GM21528 (cell line): ENCODE results near the gene ADIRF.
"Not testable (repeated sequence)": the region's sequence is repeated elsewhere in the genome, so short reads cannot be mapped to it uniquely, and the experiment has no call there.

ENCODE experiments used
- ATAC-seq: cut with Tn5 transposase; IDR thresholded peaks from one replicate; pipeline ENCODE4 v1.9.1; 2021; ENCODE audit warnings: mild to moderate bottlenecking, moderate library complexity; ENCODE audit not compliant: unreplicated experiment, low FRiP score

The ADIRF gene

GRCh38 chr10:86945361-86946212 is 22.7 kb upstream of the ADIRF start:
- ATAC-seq, result no peak

- no peak for ATAC-seq
Measured at GRCh38 chr10:86946213-86947155, 21.8 kb upstream of the ADIRF start.

GRCh38 chr10:86947806-86948205 is 20.5 kb upstream of the ADIRF start:
- ATAC-seq, result not testable (repeated sequence)

DNA sequence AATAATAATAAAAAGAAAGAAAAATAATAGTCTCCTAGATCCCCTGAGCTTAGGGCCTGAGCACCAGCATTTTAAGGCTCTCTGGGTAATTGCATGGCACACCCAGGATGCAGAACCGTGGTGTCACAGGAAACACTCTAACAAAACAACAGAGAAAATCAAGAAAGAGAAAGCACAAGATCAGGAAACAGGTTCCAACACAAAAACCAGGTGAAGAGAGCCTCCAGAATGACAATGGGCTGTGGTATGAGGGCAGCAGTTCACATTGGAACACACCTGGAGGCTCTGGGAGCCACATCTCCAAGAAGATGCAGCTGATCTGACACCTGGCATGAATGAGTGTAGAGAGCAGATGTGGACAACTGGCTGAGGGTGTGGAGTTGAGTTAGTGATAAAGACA is 17.9 kb upstream of the ADIRF start:
- no peak for ATAC-seq

- ATAC-seq, result no peak
Measured at GRCh38 chr10:86951184-86951761, 17.0 kb upstream of the ADIRF start.

DNA sequence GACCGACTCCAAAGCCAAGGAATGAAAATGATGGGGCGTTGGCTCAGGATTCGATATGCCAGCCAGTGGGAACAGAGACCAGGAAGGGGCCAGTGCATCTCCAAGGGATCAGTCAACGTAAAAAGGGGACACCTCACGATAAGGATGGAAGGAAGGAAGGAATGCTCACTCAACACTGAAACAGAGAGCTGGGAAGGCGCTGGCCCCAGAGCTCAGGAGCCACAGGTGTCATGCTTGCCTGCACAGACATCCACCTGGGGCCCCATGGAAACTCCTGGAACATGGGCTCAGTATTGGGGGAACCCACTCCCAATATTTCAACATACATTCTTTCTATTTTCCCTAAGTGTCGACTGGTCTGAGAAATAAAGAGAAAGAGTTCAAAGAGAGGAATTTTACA is 16.2 kb upstream of the ADIRF start:
- ATAC-seq, result no peak

DNA sequence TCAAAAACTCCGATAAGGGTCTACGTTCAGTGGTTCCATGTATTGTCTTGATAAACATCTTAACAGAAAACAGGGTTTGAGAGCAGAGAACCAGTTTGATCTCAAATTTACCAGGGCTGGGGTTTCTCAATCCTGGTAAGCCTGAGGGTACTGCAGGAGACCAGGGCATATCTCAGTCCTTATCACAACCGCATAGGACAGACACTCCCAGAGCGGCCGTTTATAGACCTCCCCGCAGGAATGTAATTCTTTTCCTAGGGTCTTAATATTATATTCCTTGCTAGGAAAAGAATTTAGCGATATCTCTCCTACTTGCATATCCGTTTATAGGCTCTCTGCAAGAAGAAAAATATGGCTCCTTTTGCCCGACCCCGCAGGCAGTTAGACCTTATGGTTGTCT is 15.6 kb upstream of the ADIRF start:
- ATAC-seq, result not testable (repeated sequence)

DNA sequence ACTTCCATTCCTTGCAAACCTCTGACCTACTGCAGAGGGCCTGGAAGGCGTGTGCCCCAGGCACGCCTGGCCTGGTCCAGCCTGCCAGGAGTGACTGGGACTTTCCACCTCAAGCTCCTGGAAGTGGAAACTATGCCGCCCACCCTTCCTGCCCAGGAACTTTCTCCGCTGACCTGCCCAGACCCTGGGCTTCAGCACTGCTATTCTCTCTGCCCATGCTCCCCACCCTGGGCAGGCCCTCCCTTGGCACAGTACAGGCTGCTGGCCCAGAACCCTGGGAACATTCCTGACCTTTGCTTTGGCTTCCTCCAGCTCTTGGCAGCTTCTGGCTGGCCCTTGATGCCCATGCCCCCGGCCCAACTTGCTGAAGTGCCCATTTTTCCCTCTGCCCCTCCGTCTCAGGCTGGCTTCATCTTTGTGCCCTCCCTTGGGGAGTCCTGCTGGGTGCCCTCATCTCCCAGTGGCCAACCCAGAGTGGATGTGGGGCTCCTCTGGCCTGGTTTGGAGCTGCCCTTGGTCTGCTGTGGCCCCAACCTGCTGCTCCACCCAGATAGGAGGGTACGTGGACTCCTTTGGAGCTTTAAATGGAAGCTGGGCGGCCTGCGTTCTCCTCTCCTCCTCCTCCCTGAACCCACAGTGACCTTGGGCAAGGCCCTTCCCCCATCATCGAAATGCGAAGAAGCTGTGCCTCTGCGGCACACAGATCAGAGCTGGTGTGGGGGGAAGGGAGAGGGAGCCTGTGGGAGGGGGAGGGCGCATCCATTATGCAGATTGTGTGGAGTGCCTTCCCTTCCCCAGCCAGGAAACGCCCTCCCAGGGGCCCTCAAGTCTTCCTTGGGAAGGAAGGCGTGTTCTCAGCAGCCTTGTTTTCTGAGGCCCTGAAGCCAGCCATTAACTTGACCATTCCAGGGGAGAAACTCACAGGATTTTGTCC is 14.3 kb upstream of the ADIRF start:
- no peak for ATAC-seq

GRCh38 chr10:86954681-86955500 is 13.4 kb upstream of the ADIRF start:
- ATAC-seq, result no peak

DNA sequence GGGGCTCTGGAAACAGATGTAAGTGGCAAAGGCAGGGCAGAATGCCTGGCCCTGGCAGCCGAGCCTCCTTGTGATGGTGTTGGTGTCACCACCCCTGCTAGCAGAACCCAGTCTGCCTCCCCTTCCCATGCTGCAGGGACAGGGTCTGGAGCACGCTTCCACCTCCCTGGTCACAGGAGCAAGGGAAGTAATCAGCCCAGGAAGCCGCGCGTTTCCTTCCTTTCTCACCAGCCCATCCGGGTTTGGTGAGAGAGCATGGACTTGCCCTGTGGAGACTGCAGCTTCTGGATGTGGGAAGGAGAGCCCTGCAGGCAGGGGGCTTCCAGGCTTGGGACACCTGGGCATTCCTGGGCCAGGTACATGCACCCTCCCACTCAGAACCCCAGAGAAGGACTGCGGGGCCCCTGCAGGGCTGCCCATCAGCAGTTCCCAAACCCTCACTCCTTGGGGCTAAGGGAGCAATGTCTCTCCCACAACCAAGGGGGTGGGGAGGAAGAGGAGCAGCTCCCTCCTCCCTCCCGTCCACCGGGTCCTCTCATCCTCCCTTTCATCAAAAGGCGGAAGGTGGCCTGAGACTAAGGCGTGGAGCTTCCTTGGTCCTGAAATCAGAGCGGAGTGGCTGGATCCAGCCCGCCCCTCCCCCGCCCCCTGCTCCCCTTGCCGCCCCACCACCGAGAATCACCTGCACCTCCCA is 12.6 kb upstream of the ADIRF start:
- ATAC-seq, result no peak

DNA sequence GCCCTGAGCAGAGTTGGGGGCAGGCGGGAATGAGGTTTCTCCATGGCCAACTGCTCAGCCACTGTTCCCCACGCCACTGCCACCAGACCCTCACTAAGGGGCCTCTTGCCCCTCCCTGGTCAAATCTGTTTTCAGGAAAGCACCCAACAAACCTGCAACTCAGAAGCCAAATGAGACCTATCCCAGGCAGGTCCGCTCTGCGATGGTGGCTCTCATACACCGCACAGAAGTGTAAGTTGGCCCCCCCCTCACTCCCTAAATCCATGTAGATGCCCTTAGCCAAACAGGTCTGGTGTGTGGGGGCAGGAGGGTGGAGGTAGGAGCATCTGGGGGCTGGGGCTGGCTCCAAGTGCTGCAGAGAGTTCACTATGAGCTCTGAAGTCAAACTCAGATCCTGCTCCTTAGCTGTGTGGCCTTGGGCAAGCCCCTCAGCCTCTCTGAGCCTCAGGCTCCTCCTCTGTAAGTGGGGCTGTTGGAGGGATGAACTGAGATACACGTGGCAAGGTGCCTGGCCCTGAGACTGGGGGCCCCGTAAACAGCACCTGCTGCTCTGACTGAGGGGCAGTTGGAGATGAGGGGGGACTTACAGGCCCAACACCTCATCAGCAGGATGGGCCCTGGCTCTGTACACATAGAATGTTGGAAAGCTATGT is 12.0 kb upstream of the ADIRF start:
- ATAC-seq, result no peak

- no peak for ATAC-seq
Measured at GRCh38 chr10:86956848-86957448, 11.3 kb upstream of the ADIRF start.

DNA sequence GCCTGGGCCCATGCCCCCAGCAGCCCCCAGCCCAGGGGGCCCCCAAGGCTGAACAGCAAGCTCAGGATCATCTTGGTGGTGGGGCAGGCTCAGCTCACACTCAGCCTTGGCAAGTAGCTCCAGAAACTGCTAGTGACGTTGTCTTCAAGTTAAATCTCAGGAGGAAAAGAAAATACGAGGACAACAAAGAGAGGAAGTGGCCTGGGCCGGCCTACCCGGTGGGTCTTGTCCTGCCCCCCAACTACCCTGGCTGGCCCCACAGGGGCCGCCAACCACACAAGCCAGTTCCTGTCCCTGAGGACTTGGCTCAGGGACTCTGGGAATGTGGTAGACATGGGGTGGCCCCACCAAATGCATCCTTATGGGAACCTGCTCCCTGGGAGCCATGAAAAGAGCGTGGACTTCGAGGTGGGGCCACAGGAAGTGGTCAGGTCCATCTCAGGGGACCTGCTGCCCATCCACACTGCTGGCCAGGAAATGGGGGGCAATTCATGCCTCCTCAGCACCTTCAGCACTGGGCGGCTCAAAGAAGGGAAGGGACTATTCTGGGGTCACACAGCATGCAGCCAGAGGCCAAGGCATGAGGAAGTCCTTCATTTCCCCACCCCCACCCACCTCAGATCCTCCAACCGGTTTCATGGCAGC is 10.7 kb upstream of the ADIRF start, which contains the start of gene MMRN2:
Gene MMRN2 (minus strand): TSS at position 145 of the 645 bp plus-strand sequence. CDS start 74 bp downstream, at position 71.
- no peak for ATAC-seq

DNA sequence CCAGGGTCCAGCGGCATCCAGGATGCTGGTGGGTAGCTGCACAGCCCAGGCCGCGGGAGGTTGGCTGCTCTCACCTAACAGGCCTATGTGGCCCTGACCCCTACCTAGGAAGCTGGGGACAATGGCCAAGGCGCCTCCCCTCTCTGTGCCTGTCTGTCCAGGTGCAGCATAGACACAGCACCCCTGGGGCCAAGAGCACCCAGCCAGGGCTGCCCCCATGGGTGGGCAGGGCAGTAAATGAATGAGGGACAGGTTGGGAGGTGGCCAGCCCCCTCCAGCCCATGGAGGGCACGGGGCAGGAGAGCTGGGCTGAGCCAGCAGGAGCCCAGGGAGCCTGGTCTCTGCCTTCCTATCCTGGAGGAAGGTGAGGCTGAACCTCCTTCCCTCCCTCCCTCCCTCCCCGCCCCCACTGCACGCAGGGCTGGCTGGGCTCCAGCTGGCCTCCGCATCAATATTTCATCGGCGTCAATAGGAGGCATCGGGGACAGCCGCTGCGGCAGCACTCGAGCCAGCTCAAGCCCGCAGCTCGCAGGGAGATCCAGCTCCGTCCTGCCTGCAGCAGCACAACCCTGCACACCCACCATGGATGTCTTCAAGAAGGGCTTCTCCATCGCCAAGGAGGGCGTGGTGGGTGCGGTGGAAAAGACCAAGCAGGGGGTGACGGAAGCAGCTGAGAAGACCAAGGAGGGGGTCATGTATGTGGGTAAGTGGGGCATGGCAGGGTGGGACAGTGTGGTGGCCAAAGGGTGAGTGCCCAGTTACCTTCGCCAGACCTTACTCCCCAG is 10.0 kb upstream of the ADIRF start, which contains the start of gene SNCG:
Gene SNCG (plus strand): TSS at position 484 of the 785 bp plus-strand sequence. CDS start 99 bp downstream, at position 583.
- no peak for ATAC-seq

- ATAC-seq, result no peak
Measured at GRCh38 chr10:86958901-86959736, 9.2 kb upstream of the ADIRF start.

DNA sequence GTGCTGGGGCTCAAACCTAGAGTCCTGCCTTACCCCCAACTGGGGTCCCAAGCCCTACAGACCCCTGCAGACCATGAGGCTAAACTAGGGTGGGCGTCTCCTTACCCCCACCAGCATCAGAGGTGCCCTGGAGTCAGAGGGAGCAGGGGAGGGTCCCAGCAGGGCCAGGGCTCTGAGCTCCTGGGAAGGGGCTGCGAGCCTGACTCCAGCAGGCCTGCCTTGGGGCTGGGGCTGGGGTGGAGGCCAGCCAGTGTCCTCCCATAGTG is 8.6 kb upstream of the ADIRF start:
- no peak for ATAC-seq
